CD4-positive, alpha-beta T cell treated with Interleukin-21 for 1 hour (primary cell): ENCODE measurements around the gene AMIGO1.

Source experiments
- DNase-seq: peaks from one replicate; pipeline ENCODE4 v3.0.0-alpha.2; 2020

Gene AMIGO1

GRCh38 chr1:109509176-109510134 is at the start of gene AMIGO1:
TSS of gene AMIGO1 (minus strand) at chr1:109509727. CDS start at chr1:109508912, 815 bp downstream.
- peak; percentile 65 for DNase-seq

- no peak for DNase-seq
These were observed 48.0 kb upstream of the AMIGO1 start for GRCh38 chr1:109557520-109557919.

- no peak for DNase-seq
These were observed 47.0 kb upstream of the AMIGO1 start for GRCh38 chr1:109556563-109556962.

- peak; percentile 96 for DNase-seq
These were observed 39.1 kb upstream of the AMIGO1 start, which contains the start of gene GNAI3 for GRCh38 chr1:109548321-109549267. TSS of gene GNAI3 (plus strand) at chr1:109548615. CDS start at chr1:109548721, 106 bp downstream.

- DNase-seq, result peak; percentile 21
These were observed 38.2 kb upstream of the AMIGO1 start for GRCh38 chr1:109547463-109548320.

- peak; percentile 91 for DNase-seq
These were observed 37.0 kb upstream of the AMIGO1 start for GRCh38 chr1:109546311-109547109.

- DNase-seq, result no peak
These were observed 34.6 kb upstream of the AMIGO1 start for GRCh38 chr1:109543988-109544735.

- no peak for DNase-seq
These were observed 33.9 kb upstream of the AMIGO1 start for GRCh38 chr1:109543283-109543987.

GRCh38 chr1:109542657-109543056 is 33.1 kb upstream of the AMIGO1 start:
- DNase-seq, result no peak

- no peak for DNase-seq
These were observed 31.6 kb upstream of the AMIGO1 start for GRCh38 chr1:109541102-109541501.

- no peak for DNase-seq
These were observed 30.1 kb upstream of the AMIGO1 start, which contains the start of gene GPR61 for GRCh38 chr1:109539676-109540075. TSS of gene GPR61 (plus strand) at chr1:109539872. CDS start at chr1:109543023, 3,151 bp downstream.

GRCh38 chr1:109538827-109539555 is 29.5 kb upstream of the AMIGO1 start:
- no peak for DNase-seq

GRCh38 chr1:109537450-109538178 is 28.1 kb upstream of the AMIGO1 start:
- DNase-seq, result no peak

- no peak for DNase-seq
These were observed 26.5 kb upstream of the AMIGO1 start for GRCh38 chr1:109535971-109536491.

- no peak for DNase-seq
These were observed 26.0 kb upstream of the AMIGO1 start for GRCh38 chr1:109535481-109535880.

- DNase-seq, result no peak
These were observed 24.9 kb upstream of the AMIGO1 start for GRCh38 chr1:109534307-109534858.

GRCh38 chr1:109532365-109533136 is 23.0 kb upstream of the AMIGO1 start:
- peak; percentile 91 for DNase-seq
